ENCODE measurements around the gene KRT8.

KRT8 gene

GRCh38 chr12:52903285-52903854, 1.5 kb downstream of the KRT8 start:
- peak; percentile 24 for DNase-seq (ENCODE audit: low read depth)
- no peak overlapping the region for H3K4me3 ChIP-seq (ENCODE audit: low read depth, low read length)
- TF ChIP-seq, protein P1, sequence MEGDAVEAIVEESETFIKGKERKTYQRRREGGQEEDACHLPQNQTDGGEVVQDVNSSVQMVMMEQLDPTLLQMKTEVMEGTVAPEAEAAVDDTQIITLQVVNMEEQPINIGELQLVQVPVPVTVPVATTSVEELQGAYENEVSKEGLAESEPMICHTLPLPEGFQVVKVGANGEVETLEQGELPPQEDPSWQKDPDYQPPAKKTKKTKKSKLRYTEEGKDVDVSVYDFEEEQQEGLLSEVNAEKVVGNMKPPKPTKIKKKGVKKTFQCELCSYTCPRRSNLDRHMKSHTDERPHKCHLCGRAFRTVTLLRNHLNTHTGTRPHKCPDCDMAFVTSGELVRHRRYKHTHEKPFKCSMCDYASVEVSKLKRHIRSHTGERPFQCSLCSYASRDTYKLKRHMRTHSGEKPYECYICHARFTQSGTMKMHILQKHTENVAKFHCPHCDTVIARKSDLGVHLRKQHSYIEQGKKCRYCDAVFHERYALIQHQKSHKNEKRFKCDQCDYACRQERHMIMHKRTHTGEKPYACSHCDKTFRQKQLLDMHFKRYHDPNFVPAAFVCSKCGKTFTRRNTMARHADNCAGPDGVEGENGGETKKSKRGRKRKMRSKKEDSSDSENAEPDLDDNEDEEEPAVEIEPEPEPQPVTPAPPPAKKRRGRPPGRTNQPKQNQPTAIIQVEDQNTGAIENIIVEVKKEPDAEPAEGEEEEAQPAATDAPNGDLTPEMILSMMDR (IDR thresholded peaks at IDR 0.05; ENCODE audit: insufficient read depth, low read depth, low read length, missing control alignments): no peak

DNA sequence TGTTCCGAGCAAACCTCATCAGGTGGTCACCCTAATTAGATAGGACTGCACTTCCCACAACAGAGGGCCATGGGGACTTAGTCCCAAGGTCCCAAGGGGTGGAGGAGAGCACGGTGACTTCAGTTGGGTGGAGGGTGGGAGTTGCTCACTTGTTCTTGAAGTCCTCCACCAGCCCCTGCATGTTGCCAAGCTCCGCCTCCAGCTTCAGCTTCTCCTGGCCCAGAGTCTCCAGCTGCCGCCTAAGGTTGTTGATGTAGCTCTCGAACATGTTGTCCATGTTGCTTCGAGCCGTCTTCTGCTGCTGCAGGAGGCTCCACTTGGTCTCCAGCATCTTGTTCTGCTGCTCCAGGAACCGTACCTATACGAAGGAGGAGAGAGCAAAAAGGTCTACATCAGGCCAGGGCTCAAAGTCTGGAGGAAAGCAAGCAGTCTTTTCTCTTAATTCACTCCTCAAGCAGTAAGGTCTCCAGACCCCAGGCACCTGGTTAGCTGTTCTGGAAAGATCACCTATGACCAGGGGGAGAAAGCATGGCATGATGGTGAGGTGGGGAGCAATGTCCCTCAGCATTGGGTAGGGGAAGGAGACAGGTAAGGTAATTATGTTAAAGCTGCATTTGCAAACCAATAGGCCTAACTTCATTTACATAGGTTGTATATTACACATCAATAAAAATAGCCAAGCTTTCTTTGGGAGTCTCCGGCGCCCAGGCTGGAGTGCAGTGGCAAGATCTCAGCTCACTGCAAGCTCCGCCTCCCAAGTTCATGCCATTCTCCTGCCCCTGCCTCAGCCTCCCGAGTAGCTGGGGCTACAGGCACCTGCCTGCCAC, 2.9 kb downstream of the KRT8 start:
- TF ChIP-seq, protein P1 (IDR thresholded peaks at IDR 0.05; ENCODE audit: insufficient read depth, low read depth, low read length, missing control alignments): no peak
- no peak overlapping the region for H3K4me3 ChIP-seq (ENCODE audit: low read depth, low read length)
- DNase-seq (ENCODE audit: low read depth): no peak

GRCh38 chr12:52900896-52901714, 3.8 kb downstream of the KRT8 start:
- TF ChIP-seq, protein P1 (IDR thresholded peaks at IDR 0.05; ENCODE audit: insufficient read depth, low read depth, low read length, missing control alignments): no peak
- H3K4me3 ChIP-seq (ENCODE audit: low read depth, low read length): no peak overlapping the region
- DNase-seq (ENCODE audit: low read depth): no peak

DNA sequence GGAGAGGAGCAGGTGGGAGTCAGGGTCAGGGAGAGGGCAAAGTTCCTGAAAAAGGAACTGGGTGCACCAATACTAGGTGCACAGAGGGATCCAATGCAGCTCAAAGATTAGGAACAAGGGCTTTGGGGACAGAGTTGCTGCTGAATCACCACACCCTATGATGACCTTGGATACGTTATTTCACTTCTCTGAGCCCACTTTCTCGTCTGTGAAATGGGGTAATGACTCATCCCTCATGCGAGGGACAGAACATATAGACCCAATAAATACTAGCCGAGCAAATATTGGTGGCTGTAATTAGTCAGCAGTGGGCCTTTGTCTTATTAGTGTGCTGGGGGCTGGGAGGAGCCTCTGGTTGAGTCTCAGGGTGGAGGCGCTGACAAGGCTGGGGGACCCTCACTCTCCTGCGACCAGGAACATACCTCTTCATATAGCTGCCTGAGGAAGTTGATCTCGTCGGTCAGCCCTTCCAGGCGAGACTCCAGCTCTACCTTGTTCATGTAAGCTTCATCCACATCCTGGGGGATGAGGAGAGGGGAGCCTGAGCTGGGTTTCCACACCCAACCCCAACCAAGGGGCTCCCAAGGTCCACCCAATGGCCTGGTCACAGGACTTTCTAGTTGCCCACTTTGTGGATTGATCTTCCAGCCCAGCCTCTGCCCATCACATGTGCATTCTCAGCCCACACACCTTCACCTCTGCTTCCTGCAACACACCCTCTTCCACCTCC, 4.5 kb downstream of the KRT8 start:
- H3K4me3 ChIP-seq (ENCODE audit: low read depth, low read length): no peak overlapping the region
- TF ChIP-seq, protein P1 (IDR thresholded peaks at IDR 0.05; ENCODE audit: insufficient read depth, low read depth, low read length, missing control alignments): no peak
- DNase-seq (ENCODE audit: low read depth): no peak

DNA sequence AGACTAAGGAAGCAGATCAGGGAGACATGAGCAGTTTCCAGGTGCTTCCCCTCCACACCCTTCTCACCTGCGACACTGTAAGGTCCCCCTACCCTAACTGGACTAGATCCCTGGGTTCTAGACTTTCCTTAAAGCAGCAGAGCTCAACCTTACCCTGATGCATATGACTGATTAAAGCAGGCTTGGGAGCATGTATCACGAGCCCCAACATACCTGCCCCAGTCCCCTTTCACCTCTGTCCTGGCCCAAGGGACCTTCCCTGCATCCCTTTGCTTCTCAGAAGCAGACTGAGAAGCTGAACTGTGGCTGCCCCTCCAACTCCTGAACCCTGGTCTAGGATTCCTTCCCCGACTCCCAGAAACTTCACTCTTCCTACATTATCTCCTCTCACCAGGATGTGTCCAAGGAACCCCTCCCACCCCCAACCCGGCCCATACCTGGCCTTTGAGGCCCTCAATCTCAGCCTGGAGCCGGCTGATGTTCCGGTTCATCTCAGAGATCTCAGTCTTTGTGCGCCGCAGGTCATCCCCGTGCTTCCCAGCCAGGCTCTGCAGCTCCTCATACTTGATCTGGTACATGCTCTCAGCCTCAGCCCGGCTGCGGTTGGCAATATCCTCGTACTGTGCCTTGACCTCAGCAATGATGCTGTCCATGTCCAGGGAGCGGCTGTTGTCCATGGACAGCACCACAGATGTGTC, 5.4 kb downstream of the KRT8 start:
- TF ChIP-seq, protein P1 (IDR thresholded peaks at IDR 0.05; ENCODE audit: insufficient read depth, low read depth, low read length, missing control alignments): no peak
- DNase-seq (ENCODE audit: low read depth): no peak
- H3K4me3 ChIP-seq (ENCODE audit: low read depth, low read length): no peak overlapping the region
